SU-DHL-6 (cell line): ENCODE results near the gene TRAPPC3L.

Source experiments
- EZH2phosphoT487 ChIP-seq: fragments of 200-600 bp; sonication (generic), shearing (Covaris generic); conservative IDR thresholded peaks from 2 replicates; pipeline ENCODE4 v1.6.1; 2018; ENCODE audit warnings: mild to moderate bottlenecking, antibody characterized with exemption, low read length, moderate library complexity, mixed read lengths
- TF ChIP-seq, protein P1 (sequence below): fragments of 200-600 bp; sonication (generic); IDR thresholded peaks from one replicate; pipeline ENCODE4 v1.5.1; 2017; ENCODE audit warnings: antibody characterized with exemption, mild to moderate bottlenecking, low read length, moderate library complexity; ENCODE audit not compliant: insufficient read depth, poor library complexity, severe bottlenecking

DNA sequence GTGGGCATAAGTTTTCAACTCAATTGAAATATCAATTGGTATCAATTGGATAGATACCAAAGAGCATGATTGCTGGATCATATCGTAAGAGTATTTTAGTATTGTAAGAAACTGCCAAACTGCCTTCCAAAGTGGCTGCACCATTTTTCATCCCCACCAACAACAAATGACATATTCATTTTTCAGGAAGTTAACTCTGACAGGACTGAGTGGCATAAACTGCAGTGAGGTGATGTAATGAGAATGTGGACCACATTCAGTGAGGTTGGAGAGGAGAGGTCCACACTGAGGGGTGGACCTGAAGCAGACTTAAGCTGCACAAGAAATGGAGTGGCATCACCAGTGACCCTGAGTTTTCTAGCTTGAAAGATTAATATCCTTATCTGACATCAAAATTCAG is 95.9 kb downstream of the TRAPPC3L start:
- TF ChIP-seq, protein P1, sequence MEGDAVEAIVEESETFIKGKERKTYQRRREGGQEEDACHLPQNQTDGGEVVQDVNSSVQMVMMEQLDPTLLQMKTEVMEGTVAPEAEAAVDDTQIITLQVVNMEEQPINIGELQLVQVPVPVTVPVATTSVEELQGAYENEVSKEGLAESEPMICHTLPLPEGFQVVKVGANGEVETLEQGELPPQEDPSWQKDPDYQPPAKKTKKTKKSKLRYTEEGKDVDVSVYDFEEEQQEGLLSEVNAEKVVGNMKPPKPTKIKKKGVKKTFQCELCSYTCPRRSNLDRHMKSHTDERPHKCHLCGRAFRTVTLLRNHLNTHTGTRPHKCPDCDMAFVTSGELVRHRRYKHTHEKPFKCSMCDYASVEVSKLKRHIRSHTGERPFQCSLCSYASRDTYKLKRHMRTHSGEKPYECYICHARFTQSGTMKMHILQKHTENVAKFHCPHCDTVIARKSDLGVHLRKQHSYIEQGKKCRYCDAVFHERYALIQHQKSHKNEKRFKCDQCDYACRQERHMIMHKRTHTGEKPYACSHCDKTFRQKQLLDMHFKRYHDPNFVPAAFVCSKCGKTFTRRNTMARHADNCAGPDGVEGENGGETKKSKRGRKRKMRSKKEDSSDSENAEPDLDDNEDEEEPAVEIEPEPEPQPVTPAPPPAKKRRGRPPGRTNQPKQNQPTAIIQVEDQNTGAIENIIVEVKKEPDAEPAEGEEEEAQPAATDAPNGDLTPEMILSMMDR, result no peak
- no peak for TF ChIP-seq EZH2phosphoT487
